ENCODE measurements around the gene TFB1M.

The TFB1M gene

GRCh38 chr6:155247618-155248007, 66.7 kb downstream of the TFB1M start:
- CTCF ChIA-PET, result interaction anchor here (1.2 to 1.8 kb wide), 3 partner anchors 65 to 320 kb away, joined by 7 to 35 read pairs (median 7); no protein-coding TSS in a partner anchor
- peak overlapping the region; percentile 56 for H3K27ac ChIP-seq
- peak; percentile 90 for DNase-seq (ENCODE audit: low spot score)
- POLR2A ChIA-PET (ENCODE audit: low non-redundant PET), result no interaction called here
- TF ChIP-seq CTCF (conservative IDR thresholded peaks at IDR 0.05; ENCODE audit: low read depth), result no peak

- no peak for DNase-seq (ENCODE audit: low spot score)
- no peak for TF ChIP-seq CTCF (conservative IDR thresholded peaks at IDR 0.05; ENCODE audit: low read depth)
- ChIA-PET CTCF (interaction anchor here (1.3 kb wide), 1 partner anchor 571 kb away, joined by 4 read pairs; no protein-coding TSS in a partner anchor), POLR2A (ENCODE audit: low non-redundant PET) (no interaction called here)
- peak overlapping the region; percentile 56; the same call in 1 of the 2 replicates for H3K27ac ChIP-seq
Measured at GRCh38 chr6:155246825-155247224, 67.5 kb downstream of the TFB1M start.

- no peak overlapping the region for H3K27ac ChIP-seq
- ChIA-PET CTCF (interaction anchor here (0.7 to 1.3 kb wide), 2 partner anchors 137 to 570 kb away, joined by 3 to 4 read pairs; no protein-coding TSS in a partner anchor), POLR2A (ENCODE audit: low non-redundant PET) (no interaction called here)
- no peak for TF ChIP-seq CTCF (conservative IDR thresholded peaks at IDR 0.05; ENCODE audit: low read depth)
- no peak for DNase-seq (ENCODE audit: low spot score)
Measured at GRCh38 chr6:155245831-155246230, 68.5 kb downstream of the TFB1M start.

GRCh38 chr6:155245193-155245592, 69.1 kb downstream of the TFB1M start:
- POLR2A ChIA-PET (ENCODE audit: low non-redundant PET), result no interaction called here
- DNase-seq (ENCODE audit: low spot score), result no peak
- no peak overlapping the region for H3K27ac ChIP-seq
- no peak for TF ChIP-seq CTCF (conservative IDR thresholded peaks at IDR 0.05; ENCODE audit: low read depth)
- CTCF ChIA-PET, result no interaction called here

- ChIA-PET CTCF (interaction anchor here (0.6 kb wide), 1 partner anchor 27 kb away, joined by 3 read pairs; no protein-coding TSS in a partner anchor), POLR2A (ENCODE audit: low non-redundant PET) (no interaction called here)
- H3K27ac ChIP-seq, result no peak overlapping the region
- no peak for TF ChIP-seq CTCF (conservative IDR thresholded peaks at IDR 0.05; ENCODE audit: low read depth)
- no peak for DNase-seq (ENCODE audit: low spot score)
Measured at GRCh38 chr6:155244434-155244833, 69.8 kb downstream of the TFB1M start.

- H3K27ac ChIP-seq, result no peak overlapping the region
- DNase-seq (ENCODE audit: low spot score), result no peak
- ChIA-PET POLR2A (ENCODE audit: low non-redundant PET) (no interaction called here), CTCF (no interaction called here)
- no peak for TF ChIP-seq CTCF (conservative IDR thresholded peaks at IDR 0.05; ENCODE audit: low read depth)
Measured at GRCh38 chr6:155241966-155242365, 72.3 kb downstream of the TFB1M start.

All from RWPE1 (cell line).